GM19099 (cell line): Measurements from ENCODE around the gene OVOL1.
A peak's percentile ranks its signal among the peaks of the same experiment; 100 is the strongest.

Experiments
- POLR2A ChIP-seq: IDR thresholded peaks from 3 replicates; pipeline ENCODE4 v1.6.1; 2011; ENCODE audit warnings: low read depth; ENCODE audit not compliant: insufficient read length; ENCODE audit errors: extremely low read depth

The OVOL1 gene

DNA sequence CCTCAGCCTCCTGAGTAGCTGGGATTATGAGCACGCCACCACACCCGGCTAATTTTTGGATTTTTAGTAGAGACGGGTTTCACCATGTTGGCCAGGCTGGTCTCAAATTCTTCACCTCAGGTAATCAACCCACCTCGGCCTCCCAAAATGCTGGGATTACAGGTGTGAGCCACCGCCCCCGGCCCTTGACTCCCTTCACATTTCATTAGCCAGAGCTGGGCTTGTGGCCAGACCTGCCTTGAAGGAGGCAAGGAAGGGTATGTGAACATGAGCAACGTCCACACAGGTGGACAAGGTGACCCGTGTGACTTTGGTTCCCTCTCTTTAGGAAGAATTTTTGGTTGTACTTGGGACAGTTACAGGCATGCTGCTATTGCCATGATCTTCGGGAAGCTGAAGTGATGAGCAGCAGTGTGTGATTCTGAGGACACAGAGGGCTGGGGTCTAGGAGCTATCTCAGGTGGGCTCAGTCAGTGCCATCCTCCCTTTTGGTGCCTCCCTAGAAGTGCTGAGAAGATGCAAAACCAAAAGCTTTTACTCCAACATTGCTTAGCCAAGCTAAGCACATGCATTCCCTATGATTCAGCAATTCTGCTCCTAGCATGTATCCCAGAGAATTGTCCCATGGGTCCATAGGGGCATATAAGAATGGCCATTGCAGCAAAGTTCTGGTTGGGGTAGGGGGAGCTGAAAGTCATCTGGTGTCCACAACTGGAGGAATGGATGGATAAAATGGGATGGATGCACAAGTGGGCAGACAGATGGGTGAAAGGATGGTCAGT lies 12.1 kb upstream of the OVOL1 start:
- TF ChIP-seq POLR2A, result no peak

DNA sequence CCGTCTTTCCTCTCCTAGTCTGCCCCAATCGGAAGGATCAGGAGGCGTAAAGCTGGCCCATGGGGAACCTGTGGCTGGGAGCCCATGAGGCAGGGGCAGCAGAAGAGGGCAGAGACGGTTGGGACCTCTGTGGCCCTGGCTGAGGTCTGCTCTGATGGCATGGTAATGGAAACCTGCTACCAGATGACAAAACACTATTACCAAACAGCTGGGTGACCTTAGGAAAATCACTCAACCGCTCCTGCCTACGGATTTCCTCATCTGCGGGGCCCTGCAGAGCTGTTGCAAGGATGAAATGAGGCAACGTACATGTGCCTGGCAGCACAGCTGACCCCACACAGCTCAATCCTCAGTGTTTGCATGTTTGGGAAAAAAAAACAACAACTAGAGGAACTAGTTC lies 10.7 kb upstream of the OVOL1 start:
- TF ChIP-seq POLR2A, result no peak

DNA sequence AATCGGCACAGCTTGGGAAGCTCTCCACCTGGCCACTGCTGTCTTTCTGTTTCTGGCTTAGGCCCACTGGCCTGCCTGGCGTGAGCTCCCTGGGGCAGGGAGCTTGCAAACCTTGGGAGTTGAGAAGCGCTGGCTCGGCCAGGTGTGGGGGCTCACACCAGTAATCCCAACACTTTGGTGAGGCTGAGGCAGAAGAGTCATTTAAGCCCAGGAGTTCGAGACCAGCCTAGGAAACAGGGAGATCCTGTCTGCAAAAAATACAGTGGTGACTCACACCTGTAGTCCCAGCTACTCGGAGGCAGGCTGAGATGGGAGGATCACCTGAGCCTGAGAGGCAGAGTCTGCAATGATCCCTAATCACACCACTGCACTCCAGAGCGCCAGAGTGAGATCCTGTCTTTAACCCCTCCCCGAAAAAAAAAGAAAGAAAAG lies 10.1 kb upstream of the OVOL1 start:
- TF ChIP-seq POLR2A, result no peak

DNA sequence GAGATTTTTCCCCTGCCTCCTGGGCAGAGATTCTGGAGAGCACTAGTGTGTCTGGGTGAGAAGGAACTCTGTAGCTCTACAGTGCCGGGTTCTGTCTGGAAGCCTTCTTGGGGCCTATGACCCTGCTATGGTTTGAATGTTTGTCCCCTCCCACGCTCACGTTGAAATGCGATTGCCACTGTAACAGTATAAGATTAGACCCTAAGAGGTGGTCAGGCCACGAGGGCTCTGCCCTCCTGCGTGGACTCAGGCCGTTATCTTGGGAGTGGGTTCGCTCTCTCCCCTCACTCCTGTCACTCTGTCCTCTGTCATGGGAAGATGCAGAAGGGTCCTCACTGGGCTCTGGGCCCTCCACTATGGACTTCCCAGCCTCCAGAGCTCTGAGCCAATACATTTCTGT lies 9.6 kb upstream of the OVOL1 start:
- TF ChIP-seq POLR2A, result no peak

DNA sequence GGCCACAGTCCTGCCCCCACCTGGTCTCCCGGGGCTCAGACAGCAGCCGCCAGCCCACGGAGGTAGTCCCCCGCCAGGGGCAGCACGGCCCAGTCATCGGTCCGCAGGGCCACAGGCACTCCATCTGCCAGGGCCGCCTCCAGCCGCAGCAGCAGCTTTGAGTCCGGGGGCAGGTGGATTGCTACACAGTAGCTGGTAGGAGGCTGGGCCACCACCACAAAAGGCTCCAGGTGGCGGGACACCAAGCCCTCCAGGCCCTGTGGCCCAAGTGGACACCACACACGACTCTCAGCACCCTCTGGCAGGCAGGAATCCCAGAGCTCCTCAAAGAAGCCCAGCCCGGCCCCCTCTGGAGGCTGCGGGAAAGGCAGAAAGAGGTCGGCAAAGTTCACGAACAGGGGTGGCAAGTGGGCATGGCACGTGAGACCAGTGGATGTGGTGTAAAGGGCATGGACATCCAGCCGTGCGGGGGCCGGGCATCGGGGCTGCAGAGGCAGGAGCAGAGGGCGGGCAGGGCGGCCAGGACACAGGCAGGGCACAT lies 9.0 kb upstream of the OVOL1 start:
- TF ChIP-seq POLR2A, result no peak

DNA sequence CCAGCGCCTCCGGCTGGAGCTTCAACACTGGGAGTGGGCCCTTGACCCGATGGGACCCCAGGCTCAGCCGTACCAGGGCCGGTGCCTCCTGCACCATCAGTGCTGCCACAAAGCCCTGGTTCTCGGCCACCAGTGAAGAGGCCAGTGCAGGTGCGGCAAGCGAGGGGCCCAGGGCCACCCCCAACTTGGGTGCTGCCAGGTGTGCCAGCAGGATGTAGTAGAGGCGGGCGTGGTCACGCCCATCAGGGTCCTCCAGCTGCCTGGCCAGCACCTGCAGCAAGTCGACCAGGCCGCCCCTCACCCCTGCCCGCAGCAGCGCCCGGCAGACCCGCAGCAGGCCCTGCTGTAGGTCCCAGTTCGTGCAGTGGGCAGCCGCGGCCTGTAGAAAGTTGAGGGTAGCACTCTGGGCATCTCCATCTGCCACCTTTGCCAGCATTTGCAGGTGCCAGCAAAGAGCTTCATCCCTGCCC lies 8.4 kb upstream of the OVOL1 start:
- TF ChIP-seq POLR2A, result no peak

DNA sequence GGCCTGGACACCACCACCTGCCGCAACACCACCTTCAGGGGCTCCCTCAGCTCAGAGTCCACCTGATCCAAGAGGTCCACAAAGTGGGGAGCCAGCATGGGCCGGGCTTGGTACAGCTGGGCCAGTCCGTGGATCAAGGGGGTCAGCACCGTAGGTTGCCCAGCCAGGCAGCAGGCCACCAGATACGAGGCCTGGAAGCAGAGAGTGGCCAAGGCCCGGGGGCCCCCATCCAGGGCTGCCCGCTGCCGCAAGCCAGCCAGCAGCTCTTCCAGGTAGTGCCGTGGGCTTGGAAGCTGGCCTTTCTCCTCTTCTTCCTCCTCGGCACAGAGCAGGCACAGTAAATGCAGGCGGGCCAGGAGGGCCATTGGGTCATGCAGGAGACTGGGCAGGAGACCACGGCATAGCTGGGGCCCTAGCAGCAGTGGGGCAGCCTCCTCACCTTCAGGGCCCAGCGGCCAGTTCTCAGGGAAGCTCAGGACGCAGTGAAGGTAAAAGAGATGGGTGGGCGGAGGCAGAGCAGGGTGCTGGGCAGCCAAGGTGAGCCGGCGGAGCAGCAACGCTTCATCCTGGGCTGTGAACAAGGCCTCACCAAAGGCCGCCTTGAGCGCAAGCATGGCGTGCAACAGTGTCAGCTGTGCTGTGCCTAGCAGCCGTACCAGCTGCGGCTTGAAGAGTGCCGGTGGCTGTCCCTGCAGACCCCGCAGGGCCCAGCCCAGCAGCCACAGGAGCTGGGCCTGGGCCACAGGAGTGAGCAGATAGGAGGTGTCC lies 7.8 kb upstream of the OVOL1 start:
- TF ChIP-seq POLR2A, result no peak

DNA sequence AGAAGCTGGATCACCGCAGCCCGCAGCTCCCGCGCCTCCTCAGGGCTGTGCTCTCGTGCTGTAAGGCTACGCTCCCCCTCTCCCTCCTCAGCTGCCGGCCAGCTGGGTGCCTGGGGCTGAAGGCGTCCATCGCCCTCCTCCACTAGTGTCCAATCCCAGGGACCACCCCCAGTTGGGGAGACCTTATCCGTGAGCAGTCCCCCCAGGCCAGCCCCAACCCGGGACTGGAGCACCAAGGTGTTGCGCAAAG lies 7.3 kb upstream of the OVOL1 start:
- TF ChIP-seq POLR2A, result no peak

DNA sequence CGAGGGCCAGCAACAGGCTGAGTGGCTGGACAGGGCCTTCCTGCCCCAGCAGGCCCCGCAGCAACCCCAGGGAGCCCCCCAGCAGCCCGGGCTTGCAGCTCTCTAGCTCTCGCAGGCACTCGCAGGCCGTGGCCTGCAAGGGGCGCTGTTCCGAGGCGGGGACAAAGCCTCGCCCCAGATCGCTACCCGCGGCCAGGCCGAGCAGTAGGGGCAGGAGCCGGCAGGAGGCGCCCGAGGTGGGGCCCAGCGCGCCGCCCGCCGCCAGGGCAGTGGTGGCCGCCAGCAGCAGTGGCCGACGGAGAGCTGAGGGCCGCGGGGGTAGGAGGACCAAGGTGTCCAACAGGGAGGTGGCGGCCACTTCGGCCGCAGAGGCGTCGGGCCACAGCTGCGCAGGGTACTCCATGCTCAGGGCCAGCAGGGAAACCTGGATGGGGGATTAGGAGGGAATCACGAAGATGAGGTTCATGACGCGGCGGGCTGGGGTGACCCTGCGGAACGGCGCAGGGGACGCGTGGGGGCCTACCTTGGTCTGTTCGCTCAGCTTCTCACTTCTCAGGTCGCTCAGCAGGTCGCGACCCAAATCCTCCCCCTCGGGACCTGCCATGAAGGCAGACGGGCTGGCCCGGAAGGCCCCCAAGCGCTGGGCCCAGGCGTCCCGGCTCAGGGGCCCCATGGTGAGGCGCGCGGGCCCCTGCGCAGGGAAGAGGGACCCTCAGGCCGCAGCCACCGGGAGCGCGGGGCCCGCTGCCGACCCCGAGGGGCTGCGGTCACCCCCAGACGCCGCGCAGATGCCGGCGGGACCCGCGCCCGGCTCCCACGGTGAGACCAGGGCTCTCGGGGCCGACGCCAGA lies 6.7 kb upstream of the OVOL1 start:
- no peak for TF ChIP-seq POLR2A

DNA sequence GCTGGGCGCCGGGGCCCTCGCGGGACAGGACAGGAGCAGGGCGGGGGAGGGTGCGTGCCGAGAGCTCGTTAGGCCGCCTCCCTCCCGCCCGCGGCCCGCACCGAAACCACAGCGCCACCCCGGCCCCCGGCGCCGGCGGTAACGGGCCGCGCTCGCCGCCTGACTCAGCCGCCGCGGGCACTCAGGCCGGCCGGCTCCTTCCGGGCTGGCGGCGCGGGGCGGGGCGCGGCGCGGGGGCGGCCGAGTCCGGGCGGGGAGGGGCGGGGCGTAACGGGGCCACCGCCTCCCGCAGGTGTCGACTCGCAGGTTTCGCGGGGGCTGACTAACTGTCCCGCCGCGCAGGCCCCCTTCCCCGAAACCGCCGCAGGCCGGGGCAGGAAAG lies 6.1 kb upstream of the OVOL1 start, which contains the start of gene AP5B1:
AP5B1 (minus strand) TSS at position 207 of the 382 bp plus-strand sequence. CDS start 385 bp downstream, outside the sequence.
- TF ChIP-seq POLR2A, result peak; percentile 61

DNA sequence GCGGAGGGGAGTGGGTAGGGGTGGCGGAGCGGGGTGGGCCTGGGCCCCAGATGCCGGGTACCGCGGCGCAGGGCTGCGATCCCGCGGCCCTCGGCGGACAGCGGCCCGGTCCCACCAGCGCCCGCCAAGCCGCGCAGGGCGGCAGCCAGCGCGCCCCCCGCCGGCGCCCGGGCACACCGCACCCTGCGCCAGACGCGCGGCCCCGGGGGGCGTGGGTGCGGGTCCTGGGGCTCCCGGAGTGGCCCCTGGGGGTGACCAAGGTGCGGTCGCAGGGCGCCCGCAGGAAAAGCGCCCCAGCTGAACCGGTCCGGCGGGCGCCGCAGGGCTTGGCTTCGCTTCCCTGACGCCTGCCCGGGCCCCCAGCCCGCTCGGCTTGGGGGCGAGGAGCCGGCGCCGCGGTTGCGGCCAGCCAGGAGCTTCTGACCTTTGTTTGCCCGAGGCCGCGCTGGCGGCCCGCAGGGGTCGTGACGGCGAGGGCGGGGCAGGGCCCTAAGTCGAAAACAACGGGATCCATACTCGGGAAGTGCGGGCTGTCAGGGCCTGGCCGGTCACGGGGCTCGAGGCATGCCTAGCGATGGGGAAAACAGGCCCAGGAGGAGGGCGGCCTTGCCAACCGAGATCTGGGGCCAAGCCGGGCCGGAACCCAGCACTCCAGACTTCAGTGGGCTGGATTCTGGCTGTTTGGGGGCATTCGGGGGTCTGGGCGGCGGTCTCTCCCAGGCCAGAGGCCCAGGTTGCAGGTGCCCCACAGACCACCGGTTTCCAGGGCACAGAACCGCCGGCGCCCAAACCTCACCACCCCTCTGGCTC lies 5.5 kb upstream of the OVOL1 start:
- no peak for TF ChIP-seq POLR2A

DNA sequence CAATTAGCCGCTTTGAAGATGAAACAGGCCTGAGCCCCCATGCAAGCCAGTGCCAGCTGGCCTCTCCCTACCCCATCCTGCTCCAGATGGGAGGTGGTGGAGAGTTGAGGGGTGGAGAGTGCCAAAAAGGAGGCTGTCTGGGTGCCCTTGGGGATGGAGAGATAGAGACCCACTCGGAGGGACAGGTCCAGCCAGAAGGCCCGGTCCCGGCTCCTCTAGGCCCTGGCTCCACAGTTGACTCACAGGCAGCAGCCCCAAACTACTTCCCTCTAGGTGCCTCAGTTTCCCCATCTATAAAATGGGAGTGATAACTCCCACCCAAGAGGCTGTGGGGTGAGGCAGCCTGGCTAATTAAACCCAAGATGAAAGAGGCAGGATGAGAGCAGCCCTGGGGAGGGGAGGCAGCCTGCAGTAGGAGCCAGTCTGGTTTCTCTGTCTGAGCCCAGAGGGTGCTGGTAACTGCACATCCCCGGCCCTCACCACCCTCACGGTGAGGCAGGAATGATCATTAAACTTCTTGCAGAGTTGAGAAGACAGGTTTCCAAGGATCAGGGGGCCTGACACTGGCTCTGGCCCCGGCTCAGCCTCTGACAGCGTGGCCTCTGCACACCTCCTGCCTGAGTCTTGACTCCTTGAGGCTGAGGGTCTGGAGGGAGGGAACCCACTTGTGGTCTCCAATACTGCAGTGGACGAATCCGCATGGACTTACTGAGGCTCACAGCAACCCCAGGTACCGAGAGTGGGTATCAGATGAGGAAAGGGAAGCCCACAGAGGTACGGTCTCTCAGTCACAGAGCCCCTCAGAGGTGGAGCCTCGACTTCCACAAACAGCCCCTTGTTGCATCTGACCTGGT lies 4.7 kb upstream of the OVOL1 start:
- TF ChIP-seq POLR2A, result no peak

DNA sequence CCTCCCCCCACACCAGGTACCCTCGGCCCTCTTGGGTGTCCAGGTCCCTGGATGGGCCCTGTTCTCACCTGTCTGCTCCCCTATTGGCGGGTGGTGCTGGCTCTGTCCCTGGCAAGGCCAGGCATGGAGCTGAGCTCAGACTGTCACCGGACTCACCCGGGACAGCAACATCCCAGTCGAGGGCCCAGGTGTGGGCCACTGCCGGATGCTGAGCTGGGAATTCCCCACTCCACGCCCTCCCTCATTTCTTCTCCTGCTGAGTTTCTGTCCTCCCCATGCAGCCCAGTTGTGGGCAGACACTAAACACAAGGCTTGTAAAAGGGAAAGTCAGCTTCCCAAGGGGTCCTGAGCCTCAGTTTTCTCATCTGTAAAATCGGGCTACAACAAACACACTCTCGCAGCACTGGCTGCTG lies 4.0 kb upstream of the OVOL1 start:
- no peak for TF ChIP-seq POLR2A
